HG02885 (cell line): ENCODE results near the gene SCARF2.
"Not testable (repeated sequence)": the region's sequence is repeated elsewhere in the genome, so short reads cannot be mapped to it uniquely, and the experiment has no call there.

ENCODE experiments used
- ATAC-seq: cut with Tn5 transposase; IDR thresholded peaks from one replicate; pipeline ENCODE4 v1.9.1; 2021; ENCODE audit warnings: mild to moderate bottlenecking; ENCODE audit not compliant: unreplicated experiment, poor library complexity

Gene SCARF2

GRCh38 chr22:20378110-20378509 lies 59.5 kb downstream of the SCARF2 start:
- no peak for ATAC-seq

DNA sequence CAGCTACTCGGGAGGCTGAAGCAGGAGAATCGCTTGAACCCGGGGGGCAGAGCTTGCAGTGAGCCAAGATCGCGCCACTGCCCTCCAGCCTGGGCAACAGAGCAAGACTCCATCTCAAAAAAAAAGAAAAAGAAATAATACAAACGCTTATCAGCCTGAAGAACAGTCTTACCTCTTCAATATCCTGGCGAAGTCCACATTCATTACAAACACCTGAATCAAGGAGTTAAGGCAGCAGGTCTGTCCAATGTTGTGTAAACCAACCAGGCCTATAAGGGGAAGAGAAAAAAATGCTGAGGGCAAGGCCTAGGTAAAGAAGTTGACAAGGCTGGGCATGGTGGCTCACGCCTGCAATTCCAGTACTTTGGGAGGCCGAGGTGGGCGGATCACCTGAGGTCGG lies 60.6 kb downstream of the SCARF2 start:
- not testable (repeated sequence) for ATAC-seq

- ATAC-seq: not testable (repeated sequence)
Observed at GRCh38 chr22:20376281-20376680, 61.3 kb downstream of the SCARF2 start.
